ENCODE data around the gene RBMY1A1.
"Not testable (repeated sequence)": the region's sequence is repeated elsewhere in the genome, so short reads cannot be mapped to it uniquely, and the experiment has no call there.

RBMY1A1 gene

GRCh38 chrY:21534579-21534978 is at the start of gene RBMY1A1:
Gene RBMY1A1 (plus strand): TSS chrY:21534879. CDS start chrY:21536892, 2,013 bp downstream.
- DNase-seq = not testable (repeated sequence)

DNA sequence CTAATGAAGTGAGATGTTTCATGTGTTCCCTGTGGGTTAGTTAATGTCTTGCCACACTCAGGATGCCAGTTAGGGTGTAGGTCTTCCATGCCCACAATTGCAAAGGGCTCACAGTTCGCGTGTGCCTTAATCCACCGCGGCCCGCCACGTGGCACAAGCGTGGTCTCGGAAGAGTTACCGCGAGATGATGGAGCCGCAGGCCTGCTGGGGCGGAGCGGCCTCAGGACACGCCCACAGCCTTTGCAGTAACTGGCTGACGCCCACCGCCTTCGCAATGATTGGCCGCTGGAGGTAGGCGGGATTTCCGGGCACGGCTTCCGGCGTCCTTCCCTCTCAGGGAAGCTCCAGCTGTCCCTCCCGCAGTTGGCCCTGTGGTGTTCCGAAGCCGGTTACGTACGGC is 23.6 kb upstream of the RBMY1A1 start, which contains the start of gene RBMY1B:
RBMY1B (plus strand) TSS at position 301 of the 400 bp plus-strand sequence. CDS start 2,013 bp downstream, outside the sequence.
- DNase-seq = not testable (repeated sequence)

GRCh38 chrY:21559316-21559984 is 24.8 kb downstream of the RBMY1A1 start:
- DNase-seq = not testable (repeated sequence)

DNA sequence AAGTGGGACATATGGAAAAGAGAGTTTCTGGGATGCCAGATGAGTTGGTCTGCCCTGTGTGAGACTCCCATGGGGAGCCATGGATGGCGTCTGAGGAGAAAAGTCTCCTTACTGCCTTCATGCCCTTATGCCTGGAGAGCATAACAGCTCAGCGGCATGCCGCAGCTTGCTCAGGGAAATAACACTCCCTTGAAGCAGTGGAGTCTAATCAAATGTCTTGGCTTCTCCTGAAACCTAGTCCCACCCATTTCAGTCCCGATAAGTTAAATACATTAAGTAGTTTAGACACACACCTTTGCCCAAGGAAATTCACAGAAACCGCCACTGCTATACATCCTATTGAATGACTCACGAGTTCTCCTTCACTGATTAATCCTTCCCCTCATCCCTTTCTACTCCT is 50.8 kb downstream of the RBMY1A1 start:
- no peak for DNase-seq

DNA sequence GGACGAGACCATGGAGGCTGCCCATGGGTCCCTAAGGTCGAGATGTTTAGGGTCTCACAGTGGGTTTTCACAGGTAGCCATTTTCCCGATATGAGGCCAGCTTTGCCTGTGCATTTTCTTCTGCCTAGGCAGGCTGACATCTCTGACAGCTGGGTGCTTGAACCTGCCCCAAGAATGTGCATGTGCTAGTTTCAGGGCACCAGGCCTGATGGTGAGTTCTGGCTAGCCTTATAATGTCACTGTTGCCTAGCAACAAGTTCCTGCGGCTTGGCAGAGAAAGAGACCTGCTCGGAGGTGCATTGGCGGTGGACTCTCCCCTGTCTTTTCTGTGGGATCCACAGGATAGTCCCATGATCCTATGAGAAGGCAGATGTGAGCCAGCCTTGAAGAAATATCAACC is 51.8 kb downstream of the RBMY1A1 start:
- not testable (repeated sequence) for DNase-seq

GRCh38 chrY:21592059-21592458 is 57.4 kb downstream of the RBMY1A1 start:
- no peak for DNase-seq

DNA sequence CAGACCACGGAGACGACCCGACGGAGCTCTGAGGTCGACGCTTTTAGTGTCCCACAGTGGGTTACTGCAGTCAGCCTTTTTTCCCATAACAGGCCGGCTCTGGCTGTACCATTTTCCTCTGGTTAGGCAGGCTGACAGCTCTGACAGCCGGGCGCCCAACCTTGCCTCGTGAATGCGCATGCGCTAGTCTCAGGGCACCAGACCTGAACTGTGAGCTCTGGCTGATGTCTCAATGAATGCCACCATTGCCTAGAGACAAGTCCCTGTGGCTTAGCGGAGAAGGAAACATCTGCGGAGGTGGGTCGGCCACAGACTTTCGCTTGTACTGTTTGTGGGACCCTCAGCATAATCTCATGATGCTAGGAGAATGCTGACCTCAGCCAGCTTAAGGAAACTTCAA is 61.6 kb downstream of the RBMY1A1 start:
- DNase-seq = not testable (repeated sequence)
